B cell (primary cell): ENCODE results near the gene C5orf15. TPM values are rescaled to one million over a fixed set of nuclear protein-coding genes. Genes with fewer than 3 reads are reported as not detected.

Experiments used
- ATAC-seq: fragments of 200-7000 bp; cut with Tn5 transposase; one replicate; pipeline ENCODE4 v1.10.0; 2021; ENCODE audit warnings: low read depth, mild to moderate bottlenecking, moderate number of reproducible peaks, moderate library complexity
- CTCF ChIA-PET: fragments of 350-600 bp; sonication (Branson Sonifier 250); formaldehyde crosslinking; loops from one replicate; lab custom pipeline; 2021; ENCODE audit warnings: antibody characterized with exemption, inconsistent platforms; lab: Charles Lee
- POLR2A ChIA-PET: fragments of 350-600 bp; sonication (Branson Sonifier 250); formaldehyde crosslinking; loops from one replicate; lab custom pipeline; 2021; ENCODE audit warnings: antibody characterized with exemption; lab: Charles Lee
- DNase-seq: peaks from one replicate; pipeline ENCODE4 v3.0.0; 2013
- H2AFZ ChIP-seq: 2 replicates; pipeline ENCODE4 v1.6.1; 2012; ENCODE audit warnings: mild to moderate bottlenecking, low read depth, low read length; ENCODE audit not compliant: insufficient read depth, poor library complexity, severe bottlenecking
- H3K27ac ChIP-seq, 2 donors: 1 replicate in 1 of 2; 2 replicates in 1 of 2; pipeline ENCODE4 v1.5.1; 2012 to 2013; ENCODE audit warnings: low read length in 2 of 2, mild to moderate bottlenecking in 2 of 2, moderate library complexity in 1 of 2
- H3K27me3 ChIP-seq, 4 experiments: fragments of 200-600 bp in 1 of 4; sonication (generic) in 1 of 4; replicated peaks in 1 of 4; 1 replicate in 2 of 4; 2 replicates in 2 of 4; pipeline versions ENCODE4 v1.6.1 to v1.7.0; 2013 to 2016; ENCODE audit warnings: low read length in 3 of 4, mild to moderate bottlenecking in 2 of 4, mixed read lengths in 1 of 4, moderate library complexity in 1 of 4; ENCODE audit not compliant: insufficient read depth in 4 of 4, control insufficient read depth in 3 of 4; ENCODE audit errors: control extremely low read depth in 1 of 4
- H3K36me3 ChIP-seq, 2 experiments: replicated peaks in 1 of 2; 1 replicate in 1 of 2; 2 replicates in 1 of 2; pipeline versions ENCODE4 v1.6.1 to v1.7.1; 2013; ENCODE audit warnings: low read length in 1 of 2; ENCODE audit not compliant: insufficient read depth in 2 of 2, control insufficient read depth in 1 of 2; ENCODE audit errors: control extremely low read depth in 1 of 2, extremely low read depth in 1 of 2
- H3K4me1 ChIP-seq, 2 donors: fragments of 200-600 bp in 1 of 2; sonication (generic) in 1 of 2; 1 replicate in 1 of 2; 2 replicates in 1 of 2; pipeline versions ENCODE4 v1.5.1 to v1.6.1; 2013 to 2017; ENCODE audit warnings: low read length in 2 of 2; ENCODE audit not compliant: control insufficient read depth in 2 of 2, insufficient read depth in 2 of 2
- H3K4me2 ChIP-seq: replicated peaks from 2 replicates; pipeline ENCODE3; 2012; ENCODE audit warnings: mild to moderate bottlenecking, low read depth, low read length; ENCODE audit not compliant: poor library complexity, severe bottlenecking
- H3K4me3 ChIP-seq, 5 experiments: fragments of 200-600 bp in 1 of 5; sonication (generic) in 1 of 5; 1 replicate in 3 of 5; 2 replicates in 2 of 5; pipeline versions ENCODE4 v1.5.1 to v1.7.0; 2011 to 2016; ENCODE audit warnings: low read length in 4 of 5, mild to moderate bottlenecking in 4 of 5, low read depth in 2 of 5, control low read depth in 1 of 5, moderate library complexity in 1 of 5; ENCODE audit not compliant: insufficient read depth in 1 of 5; ENCODE audit errors: control extremely low read depth in 1 of 5, extremely low read depth in 1 of 5
- H3K79me2 ChIP-seq: fragments of 200-600 bp; sonication (generic); one replicate; pipeline ENCODE4 v1.6.0; 2016; ENCODE audit warnings: low read length; ENCODE audit not compliant: control insufficient read depth, insufficient read depth
- H3K9ac ChIP-seq: fragments of 200-600 bp; sonication (generic); 2 replicates; pipeline ENCODE4 v1.6.1; 2017; ENCODE audit warnings: mild to moderate bottlenecking, low read length, moderate library complexity
- H3K9me3 ChIP-seq, 3 donors: one replicate each; pipeline versions ENCODE4 v1.6.1 to v1.7.1; 2013; ENCODE audit warnings: low read length in 2 of 3; ENCODE audit not compliant: control insufficient read depth in 2 of 3, insufficient read depth in 1 of 3; ENCODE audit errors: control extremely low read depth in 1 of 3
- H4K20me1 ChIP-seq: 2 replicates; pipeline ENCODE4 v1.6.0; 2012; ENCODE audit warnings: mild to moderate bottlenecking, low read length; ENCODE audit not compliant: insufficient read depth, control insufficient read depth, poor library complexity, severe bottlenecking
- H3K27ac Mint-ChIP-seq: one replicate; pipeline ENCODE4 v1.8.0; 2021; ENCODE audit warnings: mixed read lengths
- H3K27me3 Mint-ChIP-seq: one replicate; pipeline ENCODE4 v1.8.0; 2021; ENCODE audit warnings: mixed read lengths
- H3K4me1 Mint-ChIP-seq: one replicate; pipeline ENCODE4 v1.8.0; 2021; ENCODE audit warnings: mixed read lengths
- H3K4me3 Mint-ChIP-seq: one replicate; pipeline ENCODE4 v1.8.0; 2021; ENCODE audit warnings: mixed read lengths
- H3K9me3 Mint-ChIP-seq: one replicate; pipeline ENCODE4 v1.8.0; 2022; ENCODE audit warnings: mixed read lengths; ENCODE audit not compliant: insufficient read depth
- EZH2 ChIP-seq: IDR thresholded peaks from 2 replicates; pipeline ENCODE4 v1.6.1; 2012; ENCODE audit warnings: borderline replicate concordance, low read depth, mild to moderate bottlenecking, moderate library complexity, low read length; ENCODE audit not compliant: insufficient read depth, poor library complexity, severe bottlenecking
- WGBS: methylation state at CpG from one replicate; pipeline ENCODE4 v1.1.5; 2013; ENCODE audit warnings: missing lambda C conversion rate; ENCODE audit not compliant: insufficient coverage; 5-methylcytosine and 5-hydroxymethylcytosine counted together
- intact Hi-C: fragments of 100-400 bp; cut with micrococcal nuclease; formaldehyde crosslinking; loops from one replicate; pipeline ENCODE4 v1.10.0; 2022
- polyA plus RNA-seq: library from polyadenylated mRNA; depleted of rRNA; stranded (reverse); fragments of >200 nt; gene quantifications from 2 replicates; pipeline ENCODE4 v1.2.3, GENCODE V29; 2012
- total RNA-seq, 2 donors: library from RNA; stranded (reverse); fragments of 120-200 nt in 1 of 2; gene quantifications; 1 replicate in 1 of 2; 2 replicates in 1 of 2; pipeline versions ENCODE4 v1.2.3 to v1.2.4, GENCODE V29; 2013 to 2022
- TF ChIP-seq, protein P1 (sequence below): fragments of 200-600 bp; IDR thresholded peaks from one replicate; pipeline ENCODE4 v1.8.0; 2022; ENCODE audit warnings: antibody characterized with exemption, mild to moderate bottlenecking

The C5orf15 gene
- total and polyA plus RNA-seq, 2 donors (not counting 1 experiment from before 2014, with no cell fraction given), result 22.7 to 28.2 TPM

DNA sequence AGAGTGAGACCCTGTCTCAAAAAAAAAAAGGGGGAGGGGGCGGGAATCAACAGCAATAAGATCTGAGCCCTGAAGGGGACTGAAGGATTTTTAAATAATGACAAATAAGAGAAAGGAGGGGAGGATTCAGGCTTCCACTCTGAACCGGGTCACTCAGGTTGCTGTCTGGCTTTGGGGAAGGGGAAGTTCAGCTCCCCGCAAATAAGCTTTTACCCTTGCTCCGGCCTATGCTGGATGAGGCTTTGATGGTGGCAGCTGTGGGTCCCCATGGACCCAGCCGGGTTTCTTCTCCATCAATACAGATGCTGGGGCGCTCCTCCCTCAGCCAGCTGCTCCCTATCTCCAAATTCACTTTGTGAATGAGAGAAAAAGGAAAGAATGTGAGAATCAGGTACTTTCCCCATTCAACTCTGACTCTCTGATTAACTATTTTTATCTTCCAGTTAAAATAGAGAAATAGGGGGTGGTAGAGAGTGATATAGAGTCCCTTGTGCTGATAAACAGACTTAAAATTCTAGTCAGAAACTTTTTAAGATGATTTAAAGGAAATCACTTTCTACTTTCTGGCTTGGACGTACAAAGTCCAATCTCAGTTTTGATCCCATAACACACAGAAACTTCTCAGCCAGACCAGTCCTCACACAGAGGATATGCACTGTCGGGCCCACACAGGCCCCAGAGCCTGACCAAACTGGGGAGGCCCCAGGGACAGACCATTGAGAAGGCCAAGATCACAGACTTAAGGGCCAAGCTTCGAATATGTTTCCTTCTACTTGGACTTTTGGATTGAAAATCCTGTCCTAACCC lies 39.6 kb downstream of the C5orf15 start:
- DNase-seq (peak; percentile 75), ATAC-seq (peak; percentile 18)
- ChIA-PET CTCF (interaction anchor here (0.8 to 3.2 kb wide), 4 partner anchors 16 to 59 kb away, joined by 3 to 23 read pairs (median 6); no protein-coding TSS in a partner anchor), POLR2A (interaction anchor here (0.6 to 1.2 kb wide), 4 partner anchors 10 to 844 kb away, joined by 3 to 6 read pairs (median 3); no protein-coding TSS in a partner anchor)
- Histone ChIP-seq H3K36me3 (no peaks in the 10 kb centered on the region), H3K9ac (peak overlapping the region; percentile 32), H3K4me1 (peaks cover 83 to 86% of the 10 kb centered on the region in 2 donors), H3K9me3 (peaks cover 0 to 10% (median 0%) of the 10 kb centered on the region in 3 donors), H2AFZ (peak overlapping the region; percentile 40), H3K27ac (peak overlapping the region; percentile 93 to 96), H4K20me1 (no peaks in the 10 kb centered on the region), H3K4me3 (peak overlapping the region in 1 of 5 experiments; percentile 10), H3K27me3 (no peaks in the 10 kb centered on the region), H3K79me2 (peaks cover 5% of the 10 kb centered on the region), H3K4me2 (peak overlapping the region; percentile 83)
- WGBS, result 28% methylated on average over 5 of the region's 9 CpGs
- Mint-ChIP-seq H3K4me1 (peaks cover 84% of the 10 kb centered on the region), H3K27me3 (no peaks in the 10 kb centered on the region), H3K27ac (peak overlapping the region; percentile 95), H3K4me3 (peak overlapping the region; percentile 79), H3K9me3 (no peaks in the 10 kb centered on the region)
- TF ChIP-seq EZH2, result no peak
- intact Hi-C loops, result no loop called here

DNA sequence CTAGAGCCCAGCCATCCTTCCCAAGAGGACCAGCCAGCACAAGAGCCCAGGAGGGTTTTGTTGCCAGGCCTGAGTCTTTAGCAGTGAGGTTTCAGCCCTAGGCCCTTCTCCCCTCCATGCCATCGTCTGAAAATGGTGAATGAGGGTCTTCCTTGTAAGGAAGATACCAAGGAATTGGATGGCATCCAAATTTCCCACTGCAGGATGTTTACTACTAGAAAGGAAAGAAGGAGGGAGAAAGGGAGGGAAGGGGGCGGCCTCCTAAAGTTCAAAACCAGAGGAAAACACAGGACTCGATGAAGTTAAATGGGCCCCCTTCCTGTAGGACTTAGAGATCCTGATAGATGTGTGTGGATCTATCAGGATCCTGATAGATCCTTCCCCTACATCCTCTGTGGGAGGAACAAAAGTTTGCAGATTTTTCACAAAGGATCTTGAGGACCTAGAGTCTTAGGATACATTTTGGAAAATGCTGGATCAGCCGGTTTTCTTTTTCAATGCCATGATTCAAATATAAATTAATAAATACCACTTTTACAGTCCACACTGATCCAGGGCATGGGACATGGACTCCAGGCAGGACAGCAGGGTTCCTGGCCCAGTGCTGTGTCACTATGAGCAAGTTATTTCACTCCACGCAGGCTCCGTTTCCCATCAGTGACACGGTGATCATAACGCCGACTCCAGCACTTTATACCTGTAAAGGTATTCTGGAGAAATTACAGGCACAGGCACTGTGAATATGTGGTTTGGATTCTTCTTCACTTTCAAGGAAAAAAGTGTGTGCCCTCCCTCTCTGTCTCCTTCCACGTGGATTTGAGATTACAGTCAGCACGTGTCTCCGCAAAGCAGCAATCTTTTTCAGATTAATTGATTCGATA lies 40.9 kb downstream of the C5orf15 start:
- H3K4me3 ChIP-seq, result no peak overlapping the region
- H3K9me3 ChIP-seq, result peaks cover 0 to 10% (median 0%) of the 10 kb centered on the region in 3 donors
- H3K4me1 Mint-ChIP-seq, result peaks cover 74% of the 10 kb centered on the region
- H3K36me3 ChIP-seq, result no peaks in the 10 kb centered on the region
- TF ChIP-seq, protein P1, sequence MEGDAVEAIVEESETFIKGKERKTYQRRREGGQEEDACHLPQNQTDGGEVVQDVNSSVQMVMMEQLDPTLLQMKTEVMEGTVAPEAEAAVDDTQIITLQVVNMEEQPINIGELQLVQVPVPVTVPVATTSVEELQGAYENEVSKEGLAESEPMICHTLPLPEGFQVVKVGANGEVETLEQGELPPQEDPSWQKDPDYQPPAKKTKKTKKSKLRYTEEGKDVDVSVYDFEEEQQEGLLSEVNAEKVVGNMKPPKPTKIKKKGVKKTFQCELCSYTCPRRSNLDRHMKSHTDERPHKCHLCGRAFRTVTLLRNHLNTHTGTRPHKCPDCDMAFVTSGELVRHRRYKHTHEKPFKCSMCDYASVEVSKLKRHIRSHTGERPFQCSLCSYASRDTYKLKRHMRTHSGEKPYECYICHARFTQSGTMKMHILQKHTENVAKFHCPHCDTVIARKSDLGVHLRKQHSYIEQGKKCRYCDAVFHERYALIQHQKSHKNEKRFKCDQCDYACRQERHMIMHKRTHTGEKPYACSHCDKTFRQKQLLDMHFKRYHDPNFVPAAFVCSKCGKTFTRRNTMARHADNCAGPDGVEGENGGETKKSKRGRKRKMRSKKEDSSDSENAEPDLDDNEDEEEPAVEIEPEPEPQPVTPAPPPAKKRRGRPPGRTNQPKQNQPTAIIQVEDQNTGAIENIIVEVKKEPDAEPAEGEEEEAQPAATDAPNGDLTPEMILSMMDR, result no peak
- no peak for TF ChIP-seq EZH2
- peak overlapping the region; percentile 74 for H3K27ac Mint-ChIP-seq
- ChIA-PET POLR2A (interaction anchor here (0.7 kb wide), 1 partner anchor 75 kb away, joined by 6 read pairs; no protein-coding TSS in a partner anchor), CTCF (interaction anchor here (0.8 to 3.2 kb wide), 2 partner anchors 10 to 17 kb away, joined by 3 to 23 read pairs; no protein-coding TSS in a partner anchor)
- no peak for DNase-seq
- no peaks in the 10 kb centered on the region for H3K27me3 ChIP-seq
- H3K9ac ChIP-seq, result no peak overlapping the region
- peak overlapping the region; percentile 93 to 96 for H3K27ac ChIP-seq
- peak overlapping the region; percentile 23 for H3K4me3 Mint-ChIP-seq
- no peak for ATAC-seq
- H4K20me1 ChIP-seq, result no peaks in the 10 kb centered on the region
- H3K4me2 ChIP-seq, result peak overlapping the region; percentile 15
- H3K4me1 ChIP-seq, result peaks cover 71 to 73% of the 10 kb centered on the region in 2 donors
- WGBS, result 91% methylated on average over 7 of the region's 13 CpGs
- intact Hi-C loops, result no loop called here
- no peaks in the 10 kb centered on the region for H3K9me3 Mint-ChIP-seq
- H3K27me3 Mint-ChIP-seq, result no peaks in the 10 kb centered on the region
- H3K79me2 ChIP-seq, result no peaks in the 10 kb centered on the region
- H2AFZ ChIP-seq, result no peak overlapping the region
